ENCODE measurements around the gene TXNRD1.

GRCh38 chr12:104250366-104251125, 35.0 kb downstream of the TXNRD1 start:
- no peak for TF ChIP-seq CTCF (IDR thresholded peaks at IDR 0.05; ENCODE audit: low read depth, low read length)
- no peak for TF ChIP-seq EZH2phosphoT487 (IDR thresholded peaks at IDR 0.05; ENCODE audit: low read depth)

Data from OCI-LY3 (cell line).